RPMI7951 (cell line): ENCODE results near the gene OR14A2. TPM values are rescaled to one million over a fixed set of nuclear protein-coding genes. Genes with fewer than 3 reads are reported as not detected.

Experiments
- total RNA-seq: library from RNA; depleted of rRNA; stranded (reverse); fragments of >200 nt; shearing (Covaris generic); gene quantifications from 2 replicates; pipeline ENCODE4 v1.2.3, GENCODE V29; 2014; rRNA removed

The OR14A2 gene
- total RNA-seq, 1 experiment from 2014 or later = not detected

Other genes with a start within 250 kb of the OR14A2 start
- gene OR2C3, start 211.7 kb downstream of the OR14A2 start, total RNA-seq = not detected in 2 replicates
- 0.12 TPM in 1 of 2 replicates, not detected in the other for gene GCSAML, start 199.0 kb downstream of the OR14A2 start, total RNA-seq
- gene OR2G2, start 159.8 kb downstream of the OR14A2 start, total RNA-seq = not detected in 2 replicates
- not detected in 2 replicates for gene OR2G3, start 142.6 kb downstream of the OR14A2 start, total RNA-seq
- gene OR13G1, start 68.4 kb downstream of the OR14A2 start, total RNA-seq = not detected in 2 replicates
- gene OR6F1, start 31.5 kb downstream of the OR14A2 start, total RNA-seq = not detected in 2 replicates
- not detected in 2 replicates for gene OR14K1, start 9.5 kb downstream of the OR14A2 start, total RNA-seq
- gene OR1C1, start 12.4 kb upstream of the OR14A2 start, total RNA-seq = not detected in 2 replicates
- not detected in 2 replicates for gene OR14A16, start 76.0 kb upstream of the OR14A2 start, total RNA-seq
- not detected in 2 replicates for gene OR11L1, start 93.8 kb upstream of the OR14A2 start, total RNA-seq
- 2.2 and 2.9 TPM in 2 replicates for gene TRIM58, start 109.0 kb upstream of the OR14A2 start, total RNA-seq
- gene OR2W3, start 147.4 kb upstream of the OR14A2 start, total RNA-seq = 0.24 TPM in 1 of 2 replicates, not detected in the other
- 0.29 TPM in 1 of 2 replicates, not detected in the other for gene OR2T8, start 172.1 kb upstream of the OR14A2 start, total RNA-seq
- gene OR2AJ1, start 176.7 kb upstream of the OR14A2 start, total RNA-seq = not detected in 2 replicates
- gene OR2L8, start 200.7 kb upstream of the OR14A2 start, total RNA-seq = not detected in 2 replicates
- gene OR2AK2, start 217.1 kb upstream of the OR14A2 start, total RNA-seq = not detected in 2 replicates